Mesendoderm (in vitro differentiated cells): ENCODE measurements around the gene ESRRG.
A peak's percentile ranks its signal among the peaks of the same experiment; 100 is the strongest.

Experiments used
- DNase-seq: peaks from one replicate; pipeline ENCODE4 v3.0.0; 2013
- H2AK5ac ChIP-seq: 2 replicates; pipeline ENCODE4 v1.6.1; 2013; ENCODE audit warnings: low read length, inconsistent platforms
- H2BK120ac ChIP-seq: 2 replicates; pipeline ENCODE4 v1.6.1; 2013; ENCODE audit warnings: low read depth, mild to moderate bottlenecking, low read length, moderate library complexity, mixed read lengths
- H2BK15ac ChIP-seq: replicated peaks from 2 replicates; pipeline ENCODE4 v1.6.1; 2013; ENCODE audit warnings: low read depth, mild to moderate bottlenecking, moderate library complexity
- H2BK5ac ChIP-seq: 2 replicates; pipeline ENCODE4 v1.6.1; 2013; ENCODE audit warnings: low read length, inconsistent platforms
- H3K18ac ChIP-seq: 2 replicates; pipeline ENCODE4 v1.6.1; 2013; ENCODE audit warnings: mild to moderate bottlenecking, low read length, mixed read lengths
- H3K23ac ChIP-seq: one replicate; pipeline ENCODE4 v1.6.1; 2013; ENCODE audit warnings: low read length
- H3K27ac ChIP-seq: 2 replicates; pipeline ENCODE4 v1.5.1; 2013; ENCODE audit warnings: low read depth, mild to moderate bottlenecking, inconsistent platforms, low read length, moderate library complexity
- H3K27me3 ChIP-seq: 2 replicates; pipeline ENCODE4 v1.6.1; 2013; ENCODE audit warnings: low read length, control low read depth, mild to moderate bottlenecking, inconsistent platforms; ENCODE audit not compliant: insufficient read depth, poor library complexity
- H3K36me3 ChIP-seq: 2 replicates; pipeline ENCODE4 v1.6.1; 2013; ENCODE audit warnings: low read length, inconsistent platforms; ENCODE audit not compliant: control insufficient read depth, insufficient read depth
- H3K4ac ChIP-seq: one replicate; pipeline ENCODE4 v1.6.1; 2013; ENCODE audit warnings: low read depth, mild to moderate bottlenecking, low read length, moderate library complexity
- H3K4me1 ChIP-seq: 2 replicates; pipeline ENCODE4 v1.6.1; 2013; ENCODE audit warnings: low read depth, low read length, inconsistent platforms; ENCODE audit not compliant: control insufficient read depth
- H3K4me2 ChIP-seq: 2 replicates; pipeline ENCODE4 v1.6.1; 2013; ENCODE audit warnings: low read length
- H3K4me3 ChIP-seq: 2 replicates; pipeline ENCODE4 v1.5.1; 2013; ENCODE audit warnings: mild to moderate bottlenecking, low read length
- H3K56ac ChIP-seq: one replicate; pipeline ENCODE4 v1.6.1; 2013; ENCODE audit warnings: low read length
- H3K79me1 ChIP-seq: 2 replicates; pipeline ENCODE4 v1.6.1; 2013; ENCODE audit warnings: low read length, inconsistent platforms
- H3K79me2 ChIP-seq: 2 replicates; pipeline ENCODE4 v1.6.1; 2013; ENCODE audit warnings: mild to moderate bottlenecking, low read length; ENCODE audit not compliant: control insufficient read depth, insufficient read depth
- H3K9ac ChIP-seq: 2 replicates; pipeline ENCODE4 v1.6.1; 2013; ENCODE audit warnings: low read length, inconsistent platforms
- H4K5ac ChIP-seq: one replicate; pipeline ENCODE4 v1.6.1; 2013; ENCODE audit warnings: low read length
- H4K8ac ChIP-seq: one replicate; pipeline ENCODE4 v1.6.1; 2013; ENCODE audit warnings: low read depth, mild to moderate bottlenecking, control low read depth, low read length, moderate library complexity
- WGBS: extraction: QIAGEN DNeasy Blood & Tissue Kit; methylation state at CpG from one replicate; pipeline ENCODE4 v1.1.7; 2013; ENCODE audit warnings: low lambda C conversion rate, missing lambda C conversion rate; ENCODE audit not compliant: insufficient coverage; ENCODE audit errors: extremely low coverage; 5-methylcytosine and 5-hydroxymethylcytosine counted together

ESRRG gene

DNA sequence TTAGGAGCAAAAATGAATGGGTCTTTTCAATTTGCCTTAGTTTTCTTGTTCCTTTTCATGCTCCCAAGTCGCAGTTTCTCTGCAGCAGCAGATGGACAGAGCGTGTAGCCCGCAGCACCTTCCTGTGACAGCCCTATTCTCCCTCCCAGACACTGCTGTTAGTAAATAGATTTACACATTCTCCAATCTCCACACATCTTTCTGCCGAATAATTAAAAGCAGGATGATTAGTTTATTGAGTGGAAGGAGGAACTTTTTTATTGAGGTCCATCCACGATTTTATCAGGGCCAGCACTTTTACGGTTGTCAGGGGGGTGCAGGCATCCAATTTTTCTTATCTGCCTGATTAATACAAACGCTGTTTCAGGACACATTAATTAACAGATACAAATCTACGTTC, 201.8 kb downstream of the ESRRG start:
- H2BK5ac ChIP-seq: no peak overlapping the region
- H3K4me3 ChIP-seq: no peak overlapping the region
- no peaks in the 10 kb centered on the region for H3K79me2 ChIP-seq
- no peak overlapping the region for H3K4me2 ChIP-seq
- no peaks in the 10 kb centered on the region for H3K27me3 ChIP-seq
- H3K36me3 ChIP-seq: no peaks in the 10 kb centered on the region
- no peak overlapping the region for H4K5ac ChIP-seq
- no peak overlapping the region for H3K27ac ChIP-seq
- no peak overlapping the region for H3K18ac ChIP-seq
- no peak overlapping the region for H3K9ac ChIP-seq
- no peak for DNase-seq
- H3K56ac ChIP-seq: no peak overlapping the region
- H3K4me1 ChIP-seq: no peaks in the 10 kb centered on the region
- H3K4ac ChIP-seq: no peak overlapping the region
- no peak overlapping the region for H4K8ac ChIP-seq
- WGBS: no CpG with 5 or more reads among the region's 8 CpGs
- no peak overlapping the region for H2AK5ac ChIP-seq
- H2BK120ac ChIP-seq: no peak overlapping the region
- no peak overlapping the region for H3K23ac ChIP-seq
- H3K79me1 ChIP-seq: no peaks in the 10 kb centered on the region
- H2BK15ac ChIP-seq: no peak overlapping the region

DNA sequence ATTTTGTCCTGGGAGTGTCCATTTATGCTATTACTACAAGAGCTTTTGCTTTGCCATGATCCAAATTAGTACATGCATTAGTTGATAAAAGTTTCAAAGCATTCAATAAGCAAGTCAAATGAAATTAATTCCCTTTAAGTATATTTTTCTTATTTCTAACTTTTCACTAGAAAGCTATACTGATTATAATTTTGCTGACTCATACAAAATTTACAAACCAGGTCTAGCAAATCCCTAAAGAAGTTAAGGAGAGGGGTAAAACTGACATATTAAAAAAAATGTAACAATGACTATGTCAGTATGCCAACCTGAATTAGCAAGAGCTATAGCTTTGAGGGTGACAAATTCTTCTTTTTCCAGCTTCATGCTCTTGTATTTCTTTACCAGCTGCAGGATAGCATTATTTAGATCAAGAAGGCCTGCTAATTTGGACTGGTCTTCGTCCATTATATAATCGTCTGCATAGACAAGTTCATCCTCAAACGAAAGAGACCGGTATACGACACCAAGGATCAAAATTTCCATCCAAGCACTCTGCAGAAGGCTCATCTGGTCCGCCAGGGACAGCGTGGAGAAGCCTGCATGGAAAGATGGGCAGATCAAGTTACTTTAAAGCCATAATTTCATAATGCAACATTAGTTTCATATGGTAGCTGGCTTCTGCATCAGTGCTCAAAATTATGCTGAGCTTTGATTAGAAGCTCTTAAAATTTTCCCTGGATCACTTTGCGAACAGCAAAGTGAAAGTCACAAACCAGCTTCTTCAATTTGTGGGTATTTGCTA, 204.2 kb downstream of the ESRRG start:
- H3K27ac ChIP-seq: no peak overlapping the region
- WGBS: no CpG with 5 or more reads among the region's 8 CpGs
- no peak overlapping the region for H3K4me3 ChIP-seq
- no peak overlapping the region for H3K56ac ChIP-seq
- no peak overlapping the region for H3K23ac ChIP-seq
- no peaks in the 10 kb centered on the region for H3K36me3 ChIP-seq
- no peaks in the 10 kb centered on the region for H3K79me1 ChIP-seq
- H3K18ac ChIP-seq: no peak overlapping the region
- no peaks in the 10 kb centered on the region for H3K4me1 ChIP-seq
- H2BK15ac ChIP-seq: no peak overlapping the region
- DNase-seq: no peak
- no peak overlapping the region for H3K9ac ChIP-seq
- no peak overlapping the region for H3K4me2 ChIP-seq
- H2BK120ac ChIP-seq: no peak overlapping the region
- no peaks in the 10 kb centered on the region for H3K27me3 ChIP-seq
- no peaks in the 10 kb centered on the region for H3K79me2 ChIP-seq
- no peak overlapping the region for H2BK5ac ChIP-seq
- H4K8ac ChIP-seq: no peak overlapping the region
- H2AK5ac ChIP-seq: no peak overlapping the region
- no peak overlapping the region for H3K4ac ChIP-seq
- H4K5ac ChIP-seq: no peak overlapping the region

DNA sequence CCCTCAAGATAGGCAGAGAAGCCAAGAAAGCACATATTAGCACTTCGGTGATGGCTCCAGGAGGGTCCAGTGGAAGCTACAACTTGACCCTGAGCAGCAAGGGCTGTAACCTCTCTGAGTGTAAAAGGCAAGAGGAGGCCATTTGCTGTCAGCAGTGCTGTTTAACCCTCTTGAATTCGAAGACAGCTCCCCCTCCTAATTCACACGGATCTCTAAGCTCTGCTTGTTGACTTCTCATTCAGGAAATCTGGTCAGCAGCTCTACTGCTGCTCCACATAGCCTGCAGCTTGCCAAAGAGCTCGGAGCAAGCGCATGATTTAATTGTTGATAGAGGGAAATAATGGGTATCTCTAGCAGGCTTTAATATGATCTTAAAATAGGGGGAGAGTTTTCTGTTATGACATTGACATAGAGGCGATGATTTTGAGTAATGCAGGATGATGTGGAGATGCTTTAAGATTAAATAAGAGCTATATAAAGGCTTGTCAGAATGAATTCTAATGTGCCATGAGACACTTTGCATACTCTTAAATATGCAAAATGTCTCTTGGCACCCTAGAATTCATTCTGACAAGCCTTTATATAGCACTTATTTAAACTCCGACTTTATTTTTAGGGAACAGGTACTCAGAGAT, 220.6 kb downstream of the ESRRG start:
- Histone ChIP-seq H3K27me3 (no peaks in the 10 kb centered on the region), H2AK5ac (no peak overlapping the region), H2BK15ac (no peak overlapping the region), H4K8ac (no peak overlapping the region), H3K4me3 (no peak overlapping the region), H3K27ac (no peak overlapping the region), H2BK120ac (no peak overlapping the region), H3K18ac (no peak overlapping the region), H3K4me2 (no peak overlapping the region), H3K23ac (no peak overlapping the region), H3K79me1 (no peaks in the 10 kb centered on the region), H3K56ac (no peak overlapping the region), H3K36me3 (no peaks in the 10 kb centered on the region), H3K9ac (no peak overlapping the region), H3K4ac (no peak overlapping the region), H3K4me1 (no peaks in the 10 kb centered on the region), H4K5ac (no peak overlapping the region), H2BK5ac (no peak overlapping the region), H3K79me2 (no peaks in the 10 kb centered on the region)
- peak; percentile 67 for DNase-seq
- no CpG with 5 or more reads among the region's 7 CpGs for WGBS

DNA sequence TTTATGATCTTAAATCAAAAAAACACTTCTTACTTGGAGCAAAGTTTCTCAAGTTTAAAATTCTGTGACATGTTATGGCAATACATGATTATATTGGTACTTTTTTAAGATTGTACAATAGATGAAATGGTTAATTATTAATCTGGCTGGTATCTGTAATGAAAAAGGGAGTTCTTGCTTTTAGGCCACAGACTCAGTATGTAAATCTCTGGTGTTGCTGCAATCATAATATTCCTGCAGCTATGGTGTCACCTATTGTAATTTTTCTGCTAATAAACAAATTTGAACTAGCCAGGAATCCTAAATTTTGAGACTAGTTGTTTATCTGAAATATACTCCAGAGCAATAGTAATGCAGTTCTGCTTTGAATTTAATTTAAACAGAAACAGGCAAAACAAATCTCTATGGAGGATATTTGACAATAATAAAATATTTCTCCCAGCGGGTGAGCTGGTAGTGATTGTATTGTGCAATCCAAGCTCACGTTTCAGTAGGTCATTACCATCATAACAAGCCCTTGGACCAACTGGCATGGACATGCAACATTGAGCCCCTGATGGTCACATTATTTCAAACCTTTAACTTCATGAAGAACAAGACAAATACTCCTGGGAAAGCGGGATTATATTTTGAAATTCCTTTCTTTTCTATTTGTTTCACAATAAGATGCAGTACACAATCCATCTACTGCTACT, 222.8 kb downstream of the ESRRG start:
- DNase-seq: no peak
- H3K4me2 ChIP-seq: no peak overlapping the region
- H2BK120ac ChIP-seq: no peak overlapping the region
- H3K4ac ChIP-seq: no peak overlapping the region
- H3K4me1 ChIP-seq: no peaks in the 10 kb centered on the region
- no peak overlapping the region for H3K18ac ChIP-seq
- no peak overlapping the region for H2BK5ac ChIP-seq
- no peaks in the 10 kb centered on the region for H3K79me1 ChIP-seq
- H4K5ac ChIP-seq: no peak overlapping the region
- no peaks in the 10 kb centered on the region for H3K79me2 ChIP-seq
- peak overlapping the region; percentile 57 for H2BK15ac ChIP-seq
- no peak overlapping the region for H3K27ac ChIP-seq
- H3K9ac ChIP-seq: no peak overlapping the region
- no peak overlapping the region for H2AK5ac ChIP-seq
- H3K4me3 ChIP-seq: no peak overlapping the region
- no peaks in the 10 kb centered on the region for H3K27me3 ChIP-seq
- no CpG with 5 or more reads among the region's 3 CpGs for WGBS
- no peaks in the 10 kb centered on the region for H3K36me3 ChIP-seq
- no peak overlapping the region for H3K23ac ChIP-seq
- H3K56ac ChIP-seq: no peak overlapping the region
- H4K8ac ChIP-seq: no peak overlapping the region

DNA sequence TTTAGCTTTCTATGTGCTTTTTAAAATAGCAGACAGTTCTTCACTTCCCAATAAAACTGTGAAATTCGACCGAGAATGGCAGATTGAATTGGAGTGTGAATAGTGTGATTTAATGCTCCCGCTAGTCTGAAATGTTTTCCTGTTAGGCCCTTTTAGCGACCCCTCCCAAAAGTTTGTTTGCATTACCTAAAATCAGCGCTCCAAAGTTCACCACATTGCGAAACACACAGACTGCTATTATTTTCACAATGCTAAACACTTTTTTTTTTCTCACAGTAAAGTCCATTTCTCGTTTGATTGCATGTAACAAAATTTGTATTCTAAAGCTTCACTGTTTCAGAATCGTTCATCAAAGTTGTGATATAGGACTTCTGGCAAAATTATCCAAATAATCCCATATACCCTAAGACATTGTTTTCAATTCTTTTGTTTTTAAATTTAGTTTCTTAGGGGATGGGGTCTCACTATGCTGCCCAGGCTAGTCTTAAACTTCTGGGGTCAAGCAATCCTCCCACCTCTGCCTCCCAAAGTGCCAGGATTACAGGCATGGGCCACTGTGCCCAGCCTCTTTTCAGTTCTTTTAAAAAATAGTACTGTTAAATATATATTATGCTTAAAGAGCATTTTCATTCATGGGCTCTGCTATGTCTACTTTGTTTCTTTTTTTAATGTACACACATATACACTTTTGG, 223.5 kb downstream of the ESRRG start:
- Histone ChIP-seq H3K4me3 (no peak overlapping the region), H2BK15ac (no peak overlapping the region), H4K5ac (no peak overlapping the region), H2BK5ac (no peak overlapping the region), H3K9ac (no peak overlapping the region), H3K4ac (no peak overlapping the region), H4K8ac (no peak overlapping the region), H3K36me3 (no peaks in the 10 kb centered on the region), H3K79me1 (no peaks in the 10 kb centered on the region), H3K4me2 (no peak overlapping the region), H3K18ac (no peak overlapping the region), H3K27me3 (no peaks in the 10 kb centered on the region), H2BK120ac (no peak overlapping the region), H3K4me1 (no peaks in the 10 kb centered on the region), H3K56ac (no peak overlapping the region), H2AK5ac (no peak overlapping the region), H3K27ac (no peak overlapping the region), H3K23ac (no peak overlapping the region), H3K79me2 (no peaks in the 10 kb centered on the region)
- WGBS: no CpG with 5 or more reads among the region's 8 CpGs
- no peak for DNase-seq
